IMR-90 (cell line): ENCODE measurements around the gene FOXQ1. TPM values are rescaled to one million over a fixed set of nuclear protein-coding genes. Genes with fewer than 3 reads are reported as not detected.

ENCODE experiments used
- ATAC-seq: fragments of 200-7000 bp; cut with Tn5 transposase; 2 replicates; pipeline ENCODE4 v1.9.1; 2020; ENCODE audit warnings: low read depth, mild to moderate bottlenecking, moderate library complexity
- BruUV-seq: library from RNA; stranded (reverse); fragments of 400-500 nt; replicated peaks from 2 replicates; lab custom pipeline; 2021; lab: Mats Ljungman, UMichigan
- CTCF ChIA-PET: fragments of 300-600 bp; formaldehyde crosslinking; extraction: SDS; loops from one replicate; lab custom pipeline; 2021; ENCODE audit warnings: antibody characterized with exemption; lab: Yijun Ruan, JAX
- POLR2A ChIA-PET: fragments of 300-600 bp; sonication (Branson Sonifier 250); formaldehyde crosslinking; loops from one replicate; lab custom pipeline; 2022; ENCODE audit warnings: antibody characterized with exemption; ENCODE audit not compliant: unreplicated experiment; lab: Charles Lee
- DNase-seq: peaks from one replicate; pipeline ENCODE4 v3.0.0; 2013
- H2AFZ ChIP-seq: replicated peaks from 2 replicates; pipeline ENCODE3; 2013; ENCODE audit warnings: low read length, mild to moderate bottlenecking; ENCODE audit not compliant: poor library complexity
- H2AK5ac ChIP-seq: 2 replicates; pipeline ENCODE4 v1.6.1; 2013; ENCODE audit warnings: low read depth, low read length, inconsistent platforms
- H2AK9ac ChIP-seq: replicated peaks from 2 replicates; pipeline ENCODE3; 2013; ENCODE audit warnings: mild to moderate bottlenecking, low read depth, low read length, moderate library complexity; ENCODE audit not compliant: poor library complexity
- H2BK120ac ChIP-seq: 2 replicates; pipeline ENCODE4 v1.6.1; 2013; ENCODE audit warnings: low read depth, low read length, inconsistent platforms
- H2BK15ac ChIP-seq: 3 replicates; pipeline ENCODE4 v1.6.1; 2013; ENCODE audit warnings: low read depth, low read length, inconsistent platforms
- H2BK20ac ChIP-seq: 2 replicates; pipeline ENCODE4 v1.6.1; 2013; ENCODE audit warnings: low read depth, mild to moderate bottlenecking, inconsistent platforms, low read length, moderate library complexity
- H2BK5ac ChIP-seq: 2 replicates; pipeline ENCODE4 v1.6.1; 2013; ENCODE audit warnings: mild to moderate bottlenecking, low read depth, low read length, inconsistent platforms; ENCODE audit not compliant: poor library complexity, severe bottlenecking
- H3K14ac ChIP-seq: replicated peaks from 2 replicates; pipeline ENCODE4 v1.6.1; 2013; ENCODE audit warnings: low read depth, low read length, inconsistent platforms
- H3K18ac ChIP-seq: 2 replicates; pipeline ENCODE4 v1.6.1; 2013; ENCODE audit warnings: low read depth, low read length, control low read depth
- H3K23ac ChIP-seq: 2 replicates; pipeline ENCODE4 v1.6.1; 2013; ENCODE audit warnings: low read depth, low read length, inconsistent platforms
- H3K27ac ChIP-seq: 2 replicates; pipeline ENCODE4 v1.5.1; 2013; ENCODE audit warnings: mild to moderate bottlenecking, control low read depth, low read length; ENCODE audit not compliant: insufficient read depth
- H3K27me3 ChIP-seq: 2 replicates; pipeline ENCODE4 v1.6.1; 2013; ENCODE audit warnings: low read length; ENCODE audit not compliant: control insufficient read depth, insufficient read depth
- H3K36me3 ChIP-seq: 2 replicates; pipeline ENCODE4 v1.6.1; 2013; ENCODE audit warnings: low read length, mixed read lengths; ENCODE audit not compliant: control insufficient read depth, insufficient read depth
- H3K4ac ChIP-seq: 2 replicates; pipeline ENCODE4 v1.6.1; 2013; ENCODE audit warnings: low read depth, low read length, inconsistent platforms
- H3K4me1 ChIP-seq: 2 replicates; pipeline ENCODE4 v1.6.1; 2013; ENCODE audit warnings: low read length, mixed read lengths; ENCODE audit not compliant: control insufficient read depth, insufficient read depth
- H3K4me2 ChIP-seq: 2 replicates; pipeline ENCODE4 v1.6.1; 2013; ENCODE audit warnings: low read depth, mild to moderate bottlenecking, control low read depth, low read length, moderate library complexity
- H3K4me3 ChIP-seq: 2 replicates; pipeline ENCODE4 v1.5.1; 2013; ENCODE audit warnings: low read depth, mild to moderate bottlenecking, control low read depth, low read length, moderate library complexity; ENCODE audit not compliant: insufficient read depth
- H3K56ac ChIP-seq: 2 replicates; pipeline ENCODE4 v1.6.1; 2013; ENCODE audit warnings: low read length, inconsistent platforms; ENCODE audit not compliant: insufficient read depth; ENCODE audit errors: extremely low read depth
- H3K79me1 ChIP-seq, 2 experiments: 2 replicates each; pipeline ENCODE4 v1.6.1; 2013; ENCODE audit warnings: low read length in 2 of 2, inconsistent platforms in 1 of 2, low read depth in 1 of 2
- H3K9ac ChIP-seq: 2 replicates; pipeline ENCODE4 v1.6.1; 2013; ENCODE audit warnings: low read depth, low read length, control low read depth
- H3K9me1 ChIP-seq: 2 replicates; pipeline ENCODE4 v1.6.1; 2013; ENCODE audit warnings: low read length, inconsistent platforms; ENCODE audit not compliant: insufficient read depth
- H3K9me3 ChIP-seq: 2 replicates; pipeline ENCODE4 v1.6.1; 2013; ENCODE audit warnings: low read length; ENCODE audit not compliant: control insufficient read depth, insufficient read depth
- H4K20me1 ChIP-seq: 2 replicates; pipeline ENCODE4 v1.6.1; 2013; ENCODE audit warnings: low read length, inconsistent platforms; ENCODE audit not compliant: insufficient read depth
- H4K5ac ChIP-seq: 2 replicates; pipeline ENCODE4 v1.6.1; 2013; ENCODE audit warnings: mild to moderate bottlenecking, low read depth, low read length, control low read depth
- H4K8ac ChIP-seq, 2 experiments: 2 replicates each; pipeline ENCODE4 v1.6.1; 2013; ENCODE audit warnings: low read depth in 2 of 2, low read length in 2 of 2, control low read depth in 1 of 2, inconsistent platforms in 1 of 2
- H4K91ac ChIP-seq: 2 replicates; pipeline ENCODE4 v1.6.1; 2013; ENCODE audit warnings: low read depth, low read length, inconsistent platforms; ENCODE audit not compliant: insufficient read depth
- CHD1 ChIP-seq: IDR thresholded peaks from 2 replicates; pipeline ENCODE4 v1.6.1; 2012; ENCODE audit warnings: low read depth, low read length, improper control_type of control experiment
- ELK1 ChIP-seq: fragments of 150-350 bp; IDR thresholded peaks from 2 replicates; pipeline ENCODE4 v1.6.1; 2016; ENCODE audit warnings: low read depth, mild to moderate bottlenecking, low read length, moderate library complexity, borderline replicate concordance
- FOS ChIP-seq: fragments of 150-350 bp; IDR thresholded peaks from 2 replicates; pipeline ENCODE4 v1.6.1; 2016; ENCODE audit warnings: low read depth, low read length
- MAZ ChIP-seq: IDR thresholded peaks from 2 replicates; pipeline ENCODE4 v1.6.1; 2012; ENCODE audit warnings: low read depth, mild to moderate bottlenecking, low read length, improper control_type of control experiment, moderate library complexity, borderline replicate concordance
- WGBS, 2 experiments: methylation state at CpG; one replicate each; pipeline versions ENCODE4 v1.1.5 to v1.1.7; 2013; ENCODE audit warnings: missing lambda C conversion rate in 2 of 2; ENCODE audit not compliant: insufficient read length in 1 of 2; ENCODE audit errors: extremely low coverage in 2 of 2; 5-methylcytosine and 5-hydroxymethylcytosine counted together
- dilution Hi-C: fragments of 300-500 bp; cut with HindIII; formaldehyde crosslinking; loops from one replicate; pipeline ENCODE4 v1.14.3; 2018; ENCODE audit warnings: low sequenced_read_pairs; ENCODE audit not compliant: unreplicated experiment
- in situ Hi-C: fragments of 300-500 bp; cut with MboI; formaldehyde crosslinking; loops from 3 replicates; pipeline ENCODE4 v1.14.3; 2019; ENCODE audit warnings: low sequenced_read_pairs, inconsistent platforms, mixed read lengths
- intact Hi-C: fragments of 100-400 bp; cut with micrococcal nuclease; formaldehyde crosslinking; loops from 2 replicates; pipeline ENCODE4 v1.10.0; 2022
- polyA plus RNA-seq, 3 experiments: library from polyadenylated mRNA; depleted of rRNA; stranded (reverse); fragments of >200 nt; gene quantifications; 2 replicates each; pipeline ENCODE4 v1.2.3, GENCODE V29; 2012; ENCODE audit warnings: low replicate concordance in 1 of 3
- total RNA-seq: library from RNA; depleted of rRNA; stranded (reverse); fragments of >200 nt; gene quantifications from 2 replicates; pipeline ENCODE4 v1.2.3, GENCODE V29; 2012

FOXQ1 gene
- total and polyA plus RNA-seq, 2 of the 4 experiments (the other 2 are of a cell fraction) = not detected

- Histone ChIP-seq H3K56ac (no peak overlapping the region), H2AK5ac (no peak overlapping the region), H2AK9ac (no peak overlapping the region), H3K79me1 (no peaks in the 10 kb centered on the region), H4K5ac (no peak overlapping the region), H3K36me3 (no peaks in the 10 kb centered on the region), H3K4me2 (no peak overlapping the region), H3K9ac (no peak overlapping the region), H3K9me3 (no peaks in the 10 kb centered on the region), H4K20me1 (no peaks in the 10 kb centered on the region), H3K18ac (no peak overlapping the region), H2BK120ac (no peak overlapping the region), H2BK15ac (no peak overlapping the region), H2AFZ (no peak overlapping the region), H4K91ac (no peak overlapping the region), H3K4me3 (no peak overlapping the region), H2BK20ac (no peak overlapping the region), H3K27me3 (no peaks in the 10 kb centered on the region; the same call in 1 of the 2 replicates), H3K23ac (no peak overlapping the region), H3K27ac (no peak overlapping the region), H4K8ac (no peak overlapping the region), H3K14ac (no peak overlapping the region), H3K4ac (no peak overlapping the region), H3K9me1 (peaks cover 4% of the 10 kb centered on the region; the same call in 1 of the 2 replicates), H3K4me1 (peaks cover 10% of the 10 kb centered on the region), H2BK5ac (no peak overlapping the region)
- BruUV-seq = no TSS peak
- CTCF ChIA-PET = no interaction called here
- POLR2A ChIA-PET = no interaction called here
- dilution Hi-C loops = no loop called here
- intact Hi-C loops = no loop called here
- 80% methylated on average over 10 of the region's 10 CpGs; no CpG with 5 or more reads in 1 of the 2 experiments for WGBS, 2 experiments
- ATAC-seq (no peak), DNase-seq (no peak)
- no peak for TF ChIP-seq ELK1
- TF ChIP-seq MAZ = no peak
- no peak for TF ChIP-seq CHD1
- no peak for TF ChIP-seq FOS
- in situ Hi-C loops = no loop called here
Measured at GRCh38 chr6:1291381-1291780, 20.5 kb upstream of the FOXQ1 start.
